HuH-7 (cell line): ENCODE data around the gene MYO5B.
"Not testable (repeated sequence)": the region's sequence is repeated elsewhere in the genome, so short reads cannot be mapped to it uniquely, and the experiment has no call there.

Experiments
- DNase-seq: peaks from one replicate; pipeline ENCODE4 v3.0.0; 2011; ENCODE audit warnings: low spot score

MYO5B gene

GRCh38 chr18:49789560-49790134, 405.3 kb downstream of the MYO5B start:
- DNase-seq = not testable (repeated sequence)

- DNase-seq = no peak
Measured at GRCh38 chr18:49788327-49788898, 406.5 kb downstream of the MYO5B start.

- no peak for DNase-seq
Measured at GRCh38 chr18:49786019-49786720, 408.8 kb downstream of the MYO5B start.

GRCh38 chr18:49784427-49785185, 410.3 kb downstream of the MYO5B start:
- DNase-seq = no peak

GRCh38 chr18:49783631-49784030, 411.3 kb downstream of the MYO5B start:
- not testable (repeated sequence) for DNase-seq

- DNase-seq = no peak
Measured at GRCh38 chr18:49778826-49779465, 416.0 kb downstream of the MYO5B start.
